ENCODE data around the gene FOXD1.
"Not testable (repeated sequence)": the region's sequence is repeated elsewhere in the genome, so short reads cannot be mapped to it uniquely, and the experiment has no call there.

Gene FOXD1

DNA sequence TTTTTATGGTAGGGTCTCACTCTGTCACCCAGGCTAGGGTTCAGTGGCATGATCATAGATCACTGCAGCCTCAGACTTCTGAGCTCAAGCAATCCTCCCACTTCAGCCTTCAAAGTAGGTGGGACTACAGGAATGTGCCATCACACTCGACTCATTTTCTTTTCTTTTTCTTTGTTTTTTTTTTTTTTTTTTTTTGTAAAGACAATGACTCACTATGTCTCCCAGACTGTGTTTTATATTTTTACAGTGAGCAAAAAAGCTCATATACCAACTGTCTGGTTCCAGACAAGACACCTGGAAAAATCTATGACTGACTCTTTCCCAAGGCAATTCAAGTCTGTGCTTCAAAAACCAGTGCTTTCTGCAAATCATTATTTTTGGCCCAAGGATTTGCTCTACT lies 10.8 kb upstream of the FOXD1 start:
- no peak for DNase-seq

- not testable (repeated sequence) for DNase-seq
These were observed 7.9 kb upstream of the FOXD1 start for GRCh38 chr5:73456462-73456861.

- DNase-seq: peak; percentile 15
These were observed 5.9 kb upstream of the FOXD1 start for GRCh38 chr5:73454379-73455036.

DNA sequence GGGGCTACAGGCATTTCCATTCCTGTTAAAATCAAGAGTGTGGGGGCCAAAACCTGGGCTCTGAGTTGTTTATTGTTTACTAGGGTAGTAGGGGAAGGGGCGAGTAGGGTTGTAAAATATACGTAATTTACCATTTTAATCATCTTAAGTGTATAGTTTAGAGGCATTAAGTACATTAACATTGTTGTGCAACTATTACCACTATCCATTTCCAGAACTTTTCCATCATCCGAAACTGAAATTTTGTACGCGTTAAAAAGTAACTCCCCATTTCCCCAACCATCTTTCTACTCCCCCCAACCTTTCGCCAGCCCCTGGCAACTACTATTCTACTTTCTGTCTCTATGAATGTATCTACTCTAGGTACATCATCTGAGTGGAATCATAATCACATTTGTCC lies 3.6 kb upstream of the FOXD1 start:
- DNase-seq: no peak

DNA sequence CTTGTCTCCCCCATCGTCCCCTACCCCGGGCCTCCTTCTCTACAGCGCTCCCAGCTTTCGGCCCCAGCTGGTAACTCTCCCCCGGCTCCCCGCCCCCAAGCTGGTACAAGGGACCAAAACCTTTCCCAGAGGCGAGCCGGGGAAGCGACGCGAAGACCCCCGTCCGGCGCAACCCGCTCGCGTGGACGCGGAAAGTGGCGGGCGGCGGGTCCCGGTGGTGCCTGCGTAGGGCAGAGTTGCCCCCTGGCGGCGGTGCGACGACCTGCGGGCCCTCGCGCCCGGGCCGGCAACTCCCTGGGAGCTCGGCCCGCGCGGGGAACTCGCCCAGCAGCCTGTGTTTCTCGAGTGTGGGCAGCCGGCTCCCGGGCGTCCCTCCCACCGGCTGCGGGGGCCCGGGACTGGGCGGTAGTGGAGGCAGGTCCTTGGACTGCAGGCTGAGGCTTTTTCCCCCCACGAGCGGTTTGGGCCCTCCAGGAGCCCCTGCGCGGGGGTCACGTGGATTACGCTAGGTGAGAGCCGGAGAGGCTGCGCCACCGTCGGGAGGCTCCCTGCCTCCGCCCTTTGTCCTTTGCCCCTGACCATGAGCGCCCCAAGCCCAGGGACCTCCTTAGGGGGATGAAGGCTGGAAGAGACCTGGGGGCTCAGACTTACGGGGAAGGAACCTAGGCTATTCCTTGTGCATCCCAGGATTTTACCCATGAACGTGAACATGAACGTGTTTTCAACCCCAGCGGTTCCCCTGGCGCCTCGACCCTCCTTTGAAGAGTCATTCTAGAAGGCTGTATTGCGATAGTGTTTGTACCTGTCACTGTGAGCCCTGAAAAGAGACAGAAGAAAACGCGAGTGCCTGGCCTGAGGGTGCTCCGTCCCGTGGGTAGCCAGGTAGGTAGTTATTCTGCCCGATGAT lies 2.9 kb upstream of the FOXD1 start:
- peak; percentile 53 for DNase-seq

- no peak for DNase-seq
These were observed 2.2 kb upstream of the FOXD1 start for GRCh38 chr5:73450672-73451223.

DNA sequence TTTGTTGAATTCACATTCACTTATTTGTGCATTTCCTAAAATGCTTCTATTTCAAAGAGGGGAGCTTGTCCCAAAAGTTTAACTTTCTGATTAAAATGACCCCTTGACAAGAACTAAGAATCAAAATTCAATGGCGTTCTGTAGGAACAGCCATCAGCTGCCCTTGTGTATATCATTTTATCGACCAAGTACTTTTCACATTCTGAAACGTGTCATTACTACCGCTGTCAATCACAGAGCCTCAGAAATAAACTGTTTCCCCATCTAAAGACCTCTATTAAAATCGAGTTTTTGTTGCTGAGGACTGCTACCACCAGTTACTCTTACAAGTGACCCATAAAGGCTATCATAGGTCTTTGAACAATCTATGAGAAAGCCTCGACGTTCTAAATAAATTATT lies 1.6 kb upstream of the FOXD1 start:
- DNase-seq: no peak

DNA sequence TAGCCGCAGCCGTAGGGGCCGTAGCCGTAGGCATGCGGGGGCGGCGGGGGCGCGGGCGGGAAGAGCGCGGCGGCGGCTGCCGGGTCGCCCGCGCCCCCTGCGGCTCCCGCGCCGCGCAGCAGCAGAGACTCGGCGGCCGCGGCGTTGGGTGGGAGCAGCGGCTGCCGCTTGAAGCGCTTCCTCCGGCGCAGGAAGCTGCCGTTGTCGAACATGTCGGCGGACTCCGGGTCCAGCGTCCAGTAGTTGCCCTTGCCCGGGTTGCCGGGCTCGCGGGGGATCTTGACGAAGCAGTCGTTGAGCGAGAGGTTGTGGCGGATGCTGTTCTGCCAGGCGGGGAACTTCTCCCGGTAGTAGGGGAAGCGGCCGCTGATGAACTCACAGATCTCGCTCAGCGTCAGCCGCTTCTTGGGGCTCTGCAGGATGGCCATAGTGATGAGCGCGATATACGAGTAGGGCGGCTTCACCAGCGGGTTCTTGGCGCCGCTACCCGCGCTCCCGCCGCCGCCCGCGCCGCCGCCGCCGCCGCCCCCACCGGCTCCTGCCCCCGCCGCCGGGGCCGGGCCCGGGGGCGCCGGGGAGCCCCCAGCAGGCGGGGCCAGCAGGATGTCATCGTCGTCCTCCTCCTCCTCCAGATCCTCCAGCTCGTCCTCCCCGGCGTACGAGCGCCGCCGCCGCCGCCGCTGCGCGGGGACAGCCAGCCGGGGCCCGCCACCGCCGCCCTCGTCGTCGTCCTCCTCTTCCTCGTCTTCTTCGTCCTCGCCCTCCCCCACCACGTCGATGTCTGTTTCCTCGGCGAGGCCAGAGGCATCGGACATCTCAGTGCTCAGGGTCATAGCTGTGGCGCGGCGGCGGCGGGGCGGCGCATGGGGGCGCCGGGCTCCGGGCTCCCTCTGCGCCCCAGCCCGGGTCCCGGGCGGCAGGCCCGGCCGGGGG lies 781 bp downstream of the FOXD1 start:
- peak; percentile 30 for DNase-seq

DNA sequence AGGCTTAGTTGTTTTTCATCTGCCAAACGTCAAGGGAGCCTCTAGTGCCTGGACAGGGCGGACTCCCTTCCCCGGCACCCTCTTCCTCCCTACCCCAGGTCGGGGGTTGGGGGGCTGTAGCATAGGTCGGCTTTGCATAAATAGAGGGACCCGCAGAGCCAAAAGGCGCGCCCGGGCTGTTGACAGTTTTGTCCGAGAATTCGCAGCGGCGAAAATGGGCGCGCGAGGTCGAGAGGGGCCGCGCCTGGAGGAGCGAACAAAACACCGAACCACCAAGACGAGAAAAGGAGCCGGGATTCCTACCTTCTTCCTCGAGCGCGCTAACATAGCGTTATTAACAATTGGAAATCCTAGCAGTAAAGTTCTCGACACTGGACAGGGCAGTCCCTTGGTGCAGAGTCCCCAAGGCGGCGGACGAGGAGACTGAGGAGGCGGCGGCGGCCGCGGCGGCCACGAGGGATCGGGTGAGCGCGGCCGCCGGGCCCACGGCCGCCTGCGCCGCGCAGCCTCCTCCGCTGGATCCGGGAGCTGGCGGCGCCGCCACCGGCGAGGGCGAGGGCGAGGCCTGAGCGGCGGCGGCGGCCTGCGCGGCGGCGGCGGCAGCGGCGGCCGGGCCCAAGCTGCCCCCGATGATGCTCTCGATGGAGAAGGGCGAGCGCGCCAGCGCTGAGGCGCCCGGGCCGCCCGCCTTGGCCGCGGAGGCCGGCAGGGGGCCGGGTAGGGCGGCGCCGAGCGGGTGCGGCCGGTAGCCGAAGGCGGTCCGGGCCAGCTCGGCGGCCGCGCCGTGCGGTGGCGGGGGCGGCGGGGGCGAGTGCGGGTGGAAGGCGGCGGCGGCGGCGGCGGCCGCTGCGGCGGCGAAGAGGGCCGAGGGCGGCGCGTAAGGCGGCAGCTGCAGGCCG lies 1.7 kb downstream of the FOXD1 start:
- DNase-seq: no peak

DNA sequence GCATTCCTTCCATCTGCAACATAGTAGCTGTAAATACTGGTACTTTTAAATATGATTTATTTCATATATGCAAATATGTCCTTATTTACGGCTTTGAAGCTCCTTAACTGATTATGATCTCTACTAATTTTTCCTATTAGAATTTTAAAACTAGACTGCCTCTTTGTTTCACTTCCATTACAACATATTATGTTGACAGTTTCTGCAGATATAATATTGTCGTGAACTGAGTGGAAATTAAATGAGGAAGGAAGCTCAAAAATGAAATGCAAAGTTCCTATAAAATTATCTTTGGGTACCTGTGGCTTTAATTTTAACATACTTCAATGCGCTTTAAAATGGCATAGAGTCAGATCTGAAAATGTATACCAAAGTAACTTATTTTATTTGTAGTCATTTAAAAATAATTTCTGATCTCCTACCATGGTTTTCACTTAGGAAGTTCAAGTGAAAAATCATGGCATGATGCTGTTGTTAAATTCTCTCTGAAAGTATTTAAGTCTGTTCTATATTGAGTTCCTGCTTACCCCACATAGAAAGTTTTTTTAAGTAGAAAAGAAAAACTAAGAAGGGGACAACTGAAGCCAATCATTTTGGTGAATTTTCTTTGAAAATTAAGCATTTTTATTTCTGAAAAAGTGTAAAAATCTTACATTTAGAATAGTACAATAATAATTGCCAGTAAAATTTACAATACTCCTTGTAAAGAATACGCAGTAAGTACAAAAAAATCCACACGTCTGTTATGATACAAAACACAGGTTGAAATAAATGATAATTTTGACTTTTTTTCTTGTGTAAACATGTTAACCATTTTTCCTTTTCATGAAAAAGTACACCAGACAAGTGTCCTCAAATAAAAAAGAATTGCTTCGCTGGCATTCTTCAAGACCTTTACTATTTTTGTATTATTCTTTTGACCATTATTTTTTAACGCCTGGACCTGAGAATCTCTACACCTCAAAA lies 2.6 kb downstream of the FOXD1 start:
- no peak for DNase-seq

- no peak for DNase-seq
These were observed 3.8 kb downstream of the FOXD1 start for GRCh38 chr5:73444499-73445438.

DNA sequence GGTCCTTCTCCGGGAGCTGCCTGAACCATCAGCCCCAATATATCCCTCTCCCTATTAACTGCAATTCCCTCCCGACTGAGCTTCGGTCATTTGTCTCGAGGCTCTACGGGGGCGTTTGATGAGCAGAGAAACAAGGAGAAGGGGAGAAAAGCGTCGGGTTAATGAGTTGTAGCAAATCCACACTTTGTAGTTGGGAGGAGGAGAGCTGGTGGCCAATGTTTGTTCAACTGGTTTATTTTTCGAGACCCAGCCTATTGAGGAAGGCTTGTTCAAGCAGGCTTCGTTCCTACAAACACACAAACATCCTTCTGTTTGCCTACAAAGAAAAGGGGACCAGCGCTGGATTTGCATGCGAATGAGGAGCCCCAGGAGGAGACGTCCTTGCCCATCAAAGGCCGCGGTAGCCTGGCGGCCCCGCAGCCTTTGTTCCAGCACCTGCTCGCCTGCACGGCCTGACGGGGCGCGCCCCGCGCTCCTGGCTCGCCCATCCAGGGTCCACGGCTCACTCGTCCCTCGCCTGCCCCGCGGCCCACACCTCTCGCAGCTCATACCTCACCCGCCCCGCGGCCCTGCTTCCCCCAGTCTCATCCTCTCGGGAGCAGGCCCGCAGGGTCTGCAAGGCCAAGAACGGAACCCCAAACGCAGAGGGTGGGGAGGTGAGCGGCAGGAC lies 4.6 kb downstream of the FOXD1 start:
- DNase-seq: no peak

DNA sequence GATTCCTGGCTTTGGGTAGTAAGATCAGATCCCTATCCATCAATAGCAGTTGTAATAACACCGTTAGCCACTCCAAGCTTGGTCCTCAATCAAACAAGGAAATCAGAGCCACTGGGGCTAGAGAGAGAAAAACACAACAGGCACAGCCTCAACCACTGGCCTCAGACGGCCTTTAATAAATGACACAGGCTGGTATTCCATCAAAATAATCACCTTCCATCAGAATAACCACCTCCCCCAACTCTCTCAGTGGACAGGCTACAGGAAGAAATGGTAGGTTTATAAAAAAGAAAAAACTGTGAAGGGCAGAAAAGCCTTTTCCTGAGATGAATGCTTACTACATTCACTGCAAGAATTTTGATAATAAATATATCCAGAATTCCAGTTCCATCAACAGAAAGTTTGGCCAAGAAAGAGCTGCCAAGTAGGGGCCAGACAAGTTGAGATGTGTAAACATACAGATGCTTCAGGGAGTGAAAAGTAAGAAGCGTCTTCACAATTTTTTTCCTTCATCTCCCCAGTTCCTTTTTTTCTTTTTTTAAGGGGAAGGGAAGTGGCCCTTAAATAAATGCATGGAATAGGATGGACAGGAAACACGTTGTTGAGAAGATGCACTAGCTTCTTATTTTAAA lies 5.5 kb downstream of the FOXD1 start:
- no peak for DNase-seq

DNA sequence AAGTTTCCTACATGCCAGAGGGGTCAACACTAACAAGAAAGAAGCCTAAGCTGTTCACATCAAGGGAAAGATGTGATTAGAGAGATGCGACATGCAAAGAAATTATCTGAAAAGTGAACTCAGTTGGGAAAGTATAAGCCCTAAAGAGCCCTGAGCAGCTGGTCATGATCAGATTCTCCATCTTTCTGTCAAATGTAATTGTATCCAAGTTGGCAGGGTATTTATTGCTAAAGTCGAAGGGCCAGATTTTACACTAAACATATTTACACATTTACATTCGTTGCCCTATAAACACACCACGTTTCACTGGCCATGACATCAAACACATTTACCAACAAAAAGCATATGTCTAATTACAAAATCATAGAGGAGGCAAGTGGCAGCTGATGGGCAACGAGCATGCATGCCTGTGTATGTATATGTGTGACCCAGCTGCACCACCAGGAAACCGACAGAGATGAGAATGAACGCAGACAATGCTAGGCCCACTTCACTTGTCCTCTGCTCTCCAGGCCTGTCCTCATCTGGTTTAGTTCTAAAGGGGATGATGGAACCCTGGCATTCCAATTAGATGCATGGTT lies 6.3 kb downstream of the FOXD1 start:
- no peak for DNase-seq

DNA sequence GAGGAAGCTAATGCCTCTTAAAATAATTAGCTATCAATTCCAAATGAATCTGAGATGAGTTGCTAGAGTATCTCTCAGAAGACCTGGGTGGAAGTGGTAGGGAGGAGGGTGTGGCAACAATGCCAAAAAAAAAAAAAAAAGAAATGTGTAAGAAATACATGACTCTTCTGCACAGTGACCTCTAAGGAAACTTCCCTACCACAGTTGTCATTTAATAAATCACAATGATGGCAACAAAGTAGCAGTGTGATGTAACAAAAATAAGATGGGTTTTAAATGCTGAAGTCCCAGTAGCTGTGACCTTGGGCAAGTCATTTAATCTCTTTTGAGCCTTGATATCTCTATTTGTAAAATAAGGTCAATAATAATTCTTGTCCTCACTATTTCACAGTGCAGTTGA lies 7.2 kb downstream of the FOXD1 start:
- no peak for DNase-seq

GRCh38 chr5:73440262-73440661 lies 8.3 kb downstream of the FOXD1 start:
- DNase-seq: no peak

DNA sequence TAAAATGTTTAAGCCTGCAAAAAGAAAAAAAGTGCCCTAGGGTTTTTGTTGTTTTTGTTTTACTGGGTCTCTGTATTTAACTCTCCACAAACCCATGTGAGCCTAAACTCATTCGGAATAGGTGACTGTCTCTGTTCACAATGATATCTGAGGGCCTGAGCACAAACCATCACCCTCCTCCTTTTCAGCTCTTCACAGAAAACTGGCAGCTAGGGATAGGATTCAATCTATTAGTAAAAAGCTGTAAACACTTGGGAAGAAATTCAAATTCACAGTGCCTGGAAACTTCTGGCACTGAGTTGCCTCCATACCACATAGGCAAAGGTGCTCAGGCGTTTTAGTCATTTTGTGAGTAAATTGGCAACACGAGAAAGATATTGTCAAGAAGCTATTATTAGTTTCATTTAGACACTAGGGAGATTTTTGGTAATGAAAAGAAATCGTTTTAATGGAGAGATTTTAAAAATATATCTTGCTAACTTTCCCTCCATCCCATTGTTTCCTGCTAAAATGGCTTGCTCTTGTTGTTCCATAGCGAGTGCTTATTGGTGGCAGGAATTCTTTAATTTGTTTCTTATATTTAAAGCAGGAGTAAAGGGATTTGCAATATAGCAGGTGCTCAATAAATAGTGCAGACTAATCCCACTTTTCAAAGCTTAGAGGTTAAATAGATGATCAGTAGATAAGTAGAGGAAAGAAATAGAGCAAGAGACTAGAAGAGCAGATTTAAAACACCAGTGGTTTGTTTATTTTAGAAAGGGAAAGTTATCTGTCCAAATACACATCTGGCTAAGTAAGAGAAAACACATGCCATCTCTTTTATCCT lies 9.7 kb downstream of the FOXD1 start:
- DNase-seq: no peak

Measured in stimulated activated naive CD4-positive, alpha-beta T cell treated with Interleukin-2 at 50 U/mL for 16 hours (primary cell).